ENCODE results near the gene KIF20A. TPM values are rescaled to one million over a fixed set of nuclear protein-coding genes. Genes with fewer than 3 reads are reported as not detected.

Gene KIF20A
- total and polyA plus RNA-seq, 2 donors (not counting 1 experiment from before 2014, with no cell fraction given): 0.13 to 0.47 TPM

DNA sequence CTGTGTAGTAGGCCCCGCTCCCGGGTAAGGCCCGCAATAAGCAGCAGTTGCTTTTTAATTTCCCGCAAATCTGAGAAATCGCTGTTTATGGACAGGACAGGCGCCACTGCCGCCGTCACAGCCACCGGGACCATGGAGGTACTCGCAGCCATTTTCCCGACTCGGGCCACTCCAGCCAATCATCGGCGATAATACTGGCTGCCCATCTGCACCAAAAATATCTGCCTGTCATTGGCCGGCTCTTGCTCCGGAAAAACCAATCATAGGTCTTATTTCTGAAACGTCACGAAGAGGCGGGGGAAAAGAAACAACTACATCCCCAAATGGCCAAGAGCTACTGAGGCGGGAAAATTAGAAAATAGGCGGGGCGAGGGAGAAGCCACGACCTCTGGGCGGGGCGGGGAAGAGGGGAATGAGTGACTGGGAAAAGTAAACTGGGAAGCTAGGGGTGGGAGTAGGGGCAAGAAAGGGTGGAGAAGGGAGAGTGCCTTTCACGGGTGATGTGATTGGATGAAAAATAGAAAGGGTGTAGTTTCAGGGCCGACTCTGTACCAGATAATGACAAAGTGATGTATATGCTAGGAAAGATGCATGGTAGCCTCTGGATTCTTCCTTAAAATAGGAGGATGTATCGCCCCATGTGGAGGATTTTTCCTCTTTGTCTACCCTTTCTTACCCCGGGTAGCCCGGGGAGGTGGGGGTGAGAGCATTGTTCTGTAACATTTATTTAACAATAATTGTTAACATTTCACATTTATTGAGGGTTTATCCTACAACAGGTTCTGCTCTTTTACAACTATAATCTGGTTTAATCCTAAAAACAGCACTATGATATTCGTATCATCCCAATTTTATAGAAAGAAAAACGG, 34.5 kb downstream of the KIF20A start, which contains the start of gene CDC23:
Gene CDC23, minus strand, starts transcription at position 163 of the 869 bp plus-strand sequence. Its CDS starts 11 bp downstream, at position 152.
- no peaks in the 10 kb centered on the region for H3K9me3 Mint-ChIP-seq (ENCODE audit: insufficient read depth)
- DNase-seq (peak; percentile 95), ATAC-seq (ENCODE audit: low read depth) (peak; percentile 97)
- Histone ChIP-seq H2AFZ (ENCODE audit: insufficient read depth, low read depth, low read length, poor library complexity, severe bottlenecking) (peak within 1 kb of the TSS; percentile 98), H3K79me2 (ENCODE audit: control insufficient read depth, insufficient read depth, low read length) (peaks cover 47% of the 10 kb centered on the region), H3K9ac (ENCODE audit: low read length) (peak within 1 kb of the TSS; percentile 94), H3K27ac (ENCODE audit: low read length in 2 of 2) (peak within 1 kb of the TSS; percentile 52 to 87), H3K9me3 (ENCODE audit: control extremely low read depth in 1 of 3, control insufficient read depth in 2 of 3, insufficient read depth in 1 of 3, low read length in 2 of 3) (no peaks in the 10 kb centered on the region), H3K36me3 (replicated peaks in 1 of 2; ENCODE audit: control extremely low read depth in 1 of 2, control insufficient read depth in 1 of 2, extremely low read depth in 1 of 2, insufficient read depth in 2 of 2, low read length in 1 of 2) (peaks cover 0 to 4% of the 10 kb centered on the region in 2 experiments), H3K4me1 (ENCODE audit: control insufficient read depth in 2 of 2, insufficient read depth in 2 of 2, low read length in 2 of 2) (peaks cover 10 to 20% of the 10 kb centered on the region in 2 donors), H4K20me1 (ENCODE audit: control insufficient read depth, insufficient read depth, low read length, poor library complexity, severe bottlenecking) (no peaks in the 10 kb centered on the region), H3K4me2 (replicated peaks; ENCODE audit: low read depth, low read length, poor library complexity, severe bottlenecking) (peak within 1 kb of the TSS; percentile 89), H3K4me3 (ENCODE audit: control extremely low read depth in 1 of 5, extremely low read depth in 1 of 5, insufficient read depth in 1 of 5, low read depth in 2 of 5, low read length in 4 of 5) (peak within 1 kb of the TSS; percentile 77 to 99 (median 93)), H3K27me3 (replicated peaks in 1 of 4; ENCODE audit: control extremely low read depth in 1 of 4, control insufficient read depth in 3 of 4, insufficient read depth in 4 of 4, low read length in 3 of 4) (no peaks in the 10 kb centered on the region)
- 2% methylated on average over 26 of the region's 32 CpGs for WGBS (ENCODE audit: insufficient coverage)
- peaks cover 19% of the 10 kb centered on the region for H3K4me1 Mint-ChIP-seq
- ChIA-PET CTCF (interaction anchor here (1.1 to 2.1 kb wide), 5 partner anchors 10 to 199 kb away, joined by 3 to 7 read pairs (median 4); partner anchors contain the start of gene KDM3B), POLR2A (interaction anchor here (1.0 to 1.6 kb wide), 5 partner anchors 124 to 362 kb away, joined by 3 to 6 read pairs (median 3); partner anchors contain the start of genes FAM53C, HSPA9 and KDM3B)
- H3K4me3 Mint-ChIP-seq: peak within 1 kb of the TSS; percentile 93
- TF ChIP-seq, protein P1, sequence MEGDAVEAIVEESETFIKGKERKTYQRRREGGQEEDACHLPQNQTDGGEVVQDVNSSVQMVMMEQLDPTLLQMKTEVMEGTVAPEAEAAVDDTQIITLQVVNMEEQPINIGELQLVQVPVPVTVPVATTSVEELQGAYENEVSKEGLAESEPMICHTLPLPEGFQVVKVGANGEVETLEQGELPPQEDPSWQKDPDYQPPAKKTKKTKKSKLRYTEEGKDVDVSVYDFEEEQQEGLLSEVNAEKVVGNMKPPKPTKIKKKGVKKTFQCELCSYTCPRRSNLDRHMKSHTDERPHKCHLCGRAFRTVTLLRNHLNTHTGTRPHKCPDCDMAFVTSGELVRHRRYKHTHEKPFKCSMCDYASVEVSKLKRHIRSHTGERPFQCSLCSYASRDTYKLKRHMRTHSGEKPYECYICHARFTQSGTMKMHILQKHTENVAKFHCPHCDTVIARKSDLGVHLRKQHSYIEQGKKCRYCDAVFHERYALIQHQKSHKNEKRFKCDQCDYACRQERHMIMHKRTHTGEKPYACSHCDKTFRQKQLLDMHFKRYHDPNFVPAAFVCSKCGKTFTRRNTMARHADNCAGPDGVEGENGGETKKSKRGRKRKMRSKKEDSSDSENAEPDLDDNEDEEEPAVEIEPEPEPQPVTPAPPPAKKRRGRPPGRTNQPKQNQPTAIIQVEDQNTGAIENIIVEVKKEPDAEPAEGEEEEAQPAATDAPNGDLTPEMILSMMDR (IDR thresholded peaks at IDR 0.05): no peak
- no peak for TF ChIP-seq EZH2 (IDR thresholded peaks at IDR 0.05; ENCODE audit: borderline replicate concordance, insufficient read depth, low read depth, low read length, poor library complexity, severe bottlenecking)
- no peaks in the 10 kb centered on the region for H3K27me3 Mint-ChIP-seq
- H3K27ac Mint-ChIP-seq: peak within 1 kb of the TSS; percentile 92
- intact Hi-C loops (cut with micrococcal nuclease): loop anchor here (1.0 to 5.0 kb wide), 9 partner anchors 35 to 1634 kb away; partner anchors contain the start of genes BRD8, CDC25C, DNAJC18 and EGR1

All from B cell (primary cell).